MM.1S (cell line): ENCODE measurements around the gene SMAP1.

ENCODE experiments used
- CTCF ChIP-seq: fragments of 300-600 bp; sonication (generic); IDR thresholded peaks from 2 replicates; pipeline ENCODE4 v1.5.1; 2016; ENCODE audit warnings: antibody characterized with exemption, low read length, mixed read lengths
- EZH2phosphoT487 ChIP-seq: fragments of 300-600 bp; sonication (generic); IDR thresholded peaks from 2 replicates; pipeline ENCODE4 v1.6.1; 2018; ENCODE audit warnings: antibody characterized with exemption, low read length

- no peak for TF ChIP-seq EZH2phosphoT487
- TF ChIP-seq CTCF = no peak
Observed at GRCh38 chr6:70680396-70680795, 12.7 kb downstream of the SMAP1 start.
